Body of pancreas (tissue), 4 donors: ENCODE data around the gene ROS1. TPM values are rescaled to one million over a fixed set of nuclear protein-coding genes. Genes with fewer than 3 reads are reported as not detected.

Source experiments
- ATAC-seq: fragments of 150-250 bp; one replicate; pipeline ENCODE4 v1.9.1; 2016
- DNase-seq, 4 donors: peaks; one replicate each; pipeline ENCODE4 v3.0.0-alpha.2; 2019
- H3K27ac ChIP-seq, 4 donors: fragments of 200-600 bp; sonication (generic); 1 replicate in 3 of 4; 2 replicates in 1 of 4; pipeline versions ENCODE4 v1.5.1 to v1.6.1; 2016 to 2019; ENCODE audit warnings: mild to moderate bottlenecking in 1 of 4, mixed read lengths in 1 of 4, moderate library complexity in 1 of 4
- H3K27me3 ChIP-seq, 2 donors: fragments of 200-600 bp; sonication (generic); one replicate each; pipeline ENCODE4 v1.6.0; 2016; ENCODE audit warnings: mild to moderate bottlenecking in 1 of 2
- H3K36me3 ChIP-seq, 2 donors: fragments of 200-600 bp; sonication (generic); replicated peaks in 1 of 2; 2 replicates each; pipeline ENCODE4 v1.5.1; 2016; ENCODE audit warnings: low read depth in 2 of 2; ENCODE audit not compliant: insufficient read depth in 1 of 2
- H3K4me1 ChIP-seq: fragments of 200-600 bp; sonication (generic); one replicate; pipeline ENCODE4 v1.6.0; 2016
- H3K4me3 ChIP-seq, 2 donors: fragments of 200-600 bp; sonication (generic); 1 replicate in 1 of 2; 2 replicates in 1 of 2; pipeline ENCODE4 v1.5.1; 2016 to 2019
- H3K9me3 ChIP-seq, 3 donors: fragments of 200-600 bp; sonication (generic); 1 replicate in 2 of 3; 2 replicates in 1 of 3; pipeline ENCODE4 v1.5.1; 2016
- CTCF ChIP-seq, 7 experiments: fragments of 450-650 bp in 4 of 7; fragments of 200-600 bp in 3 of 7; sonication (generic) in 3 of 7; IDR thresholded peaks; one replicate each; pipeline ENCODE4 v1.5.1; 2016 to 2019; ENCODE audit warnings: antibody characterized with exemption in 7 of 7
- POLR2A ChIP-seq, 3 donors: fragments of 450-650 bp; IDR thresholded peaks; one replicate each; pipeline ENCODE4 v1.6.1; 2016; ENCODE audit warnings: antibody characterized with exemption in 3 of 3, mild to moderate bottlenecking in 2 of 3
- whole genome bisulfite sequencing, 2 donors: methylation state at CpG; one replicate each; pipeline ENCODE4 v1.1.5; 2017; 5-methylcytosine and 5-hydroxymethylcytosine counted together
- intact Hi-C: fragments of 100-400 bp; cut with DNase I; formaldehyde crosslinking; loops from one replicate; pipeline ENCODE4 v1.15.1; 2023
- total RNA-seq, 2 donors: library from RNA; depleted of rRNA; stranded (reverse); fragments of >200 nt; gene quantifications; one replicate each; pipeline ENCODE4 v1.1.0, GENCODE V29; 2016

ROS1 gene
- total RNA-seq, 2 donors from 2014 or later, result not detected

- Histone ChIP-seq H3K4me3 (no peak overlapping the region), H3K9me3 (no peaks in the 10 kb centered on the region), H3K27me3 (no peaks in the 10 kb centered on the region), H3K36me3 (no peaks in the 10 kb centered on the region), H3K4me1 (no peaks in the 10 kb centered on the region), H3K27ac (no peak overlapping the region)
- intact Hi-C loops, result no loop called here
- WGBS, 2 donors, result 82 to 83% methylated on average over 1 of the region's 1 CpG
- no peak for ATAC-seq
- TF ChIP-seq CTCF (IDR thresholded peaks at IDR 0.05) (no peak), POLR2A (IDR thresholded peaks at IDR 0.05) (no peak)
- DNase-seq, result no peak
Measured at GRCh38 chr6:117417851-117418250, 7.9 kb downstream of the ROS1 start.

DNA sequence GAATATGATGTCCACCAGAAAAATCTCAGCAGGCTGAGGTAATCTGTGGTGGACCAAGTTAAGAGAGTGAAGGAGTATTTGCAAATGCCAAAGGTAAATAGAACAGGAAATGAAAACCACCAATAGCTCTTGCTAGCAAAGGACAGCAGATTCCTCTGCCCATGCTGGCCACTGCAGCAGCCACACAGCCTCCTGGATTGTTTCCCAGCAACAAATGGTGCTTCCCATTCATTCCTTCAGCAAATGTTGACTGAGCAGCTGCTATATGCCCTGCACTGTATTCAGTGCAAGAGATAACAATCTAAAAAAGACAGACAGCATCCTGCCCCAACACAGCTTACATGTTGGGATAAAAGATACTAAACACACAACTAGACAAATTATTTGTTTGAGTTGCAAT is 11.0 kb downstream of the ROS1 start:
- Histone ChIP-seq H3K27ac (no peak overlapping the region), H3K9me3 (no peaks in the 10 kb centered on the region), H3K27me3 (no peaks in the 10 kb centered on the region), H3K4me1 (no peaks in the 10 kb centered on the region), H3K4me3 (no peak overlapping the region), H3K36me3 (no peaks in the 10 kb centered on the region)
- no peak for ATAC-seq
- intact Hi-C loops, result no loop called here
- TF ChIP-seq POLR2A (IDR thresholded peaks at IDR 0.05), result no peak
- peak in 1 of 4 donors; percentile 2 for DNase-seq

GRCh38 chr6:117411474-117411873 is 14.3 kb downstream of the ROS1 start:
- Histone ChIP-seq H3K9me3 (no peaks in the 10 kb centered on the region), H3K27me3 (no peaks in the 10 kb centered on the region), H3K4me3 (no peak overlapping the region), H3K27ac (no peak overlapping the region), H3K4me1 (no peaks in the 10 kb centered on the region), H3K36me3 (no peaks in the 10 kb centered on the region)
- TF ChIP-seq POLR2A (IDR thresholded peaks at IDR 0.05) (no peak), CTCF (IDR thresholded peaks at IDR 0.05) (no peak)
- intact Hi-C loops, result no loop called here
- DNase-seq (no peak), ATAC-seq (no peak)
- 79 to 80% methylated on average over 3 of the region's 3 CpGs for WGBS, 2 donors

DNA sequence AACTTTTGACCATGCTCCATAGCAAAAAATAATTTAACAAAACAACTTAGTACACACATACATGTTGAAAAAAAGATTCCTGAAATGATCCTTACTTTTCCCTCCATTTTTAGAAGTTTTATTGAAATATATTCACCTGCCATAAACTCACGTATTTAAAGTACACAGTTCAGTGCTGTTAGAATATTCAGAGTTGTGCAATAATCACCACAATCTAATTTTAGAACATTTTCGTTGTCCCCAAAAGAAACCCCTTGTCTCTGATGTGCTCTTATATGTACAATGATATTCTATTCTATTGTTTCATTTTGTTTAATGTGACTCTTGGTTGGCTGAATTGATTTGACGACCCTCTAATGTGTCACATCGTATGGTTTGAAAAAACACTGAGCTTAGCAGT is 15.9 kb downstream of the ROS1 start:
- intact Hi-C loops, result no loop called here

DNA sequence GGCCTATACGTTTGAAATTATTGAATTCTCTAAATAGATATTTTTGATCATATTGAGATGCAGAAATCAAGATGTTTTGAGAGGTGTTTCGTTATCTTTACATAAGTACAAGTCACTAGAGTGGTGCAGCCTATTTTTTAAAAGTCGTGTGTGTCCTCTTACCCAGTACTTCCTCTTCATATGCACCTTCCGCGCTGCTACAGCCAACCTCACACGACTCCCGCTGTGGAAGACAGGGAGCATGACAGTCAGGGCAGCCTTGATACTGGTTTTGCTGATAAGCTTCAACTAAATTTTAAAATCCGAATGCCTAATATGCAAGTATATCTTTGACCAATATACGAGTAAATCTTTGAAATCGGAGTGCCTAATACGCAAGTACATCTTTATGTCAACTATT is 16.3 kb downstream of the ROS1 start:
- ATAC-seq, result no peak
- intact Hi-C loops, result no loop called here
- H3K4me1 ChIP-seq, result no peaks in the 10 kb centered on the region
- no peak overlapping the region for H3K4me3 ChIP-seq
- DNase-seq, result no peak
- H3K27me3 ChIP-seq, result no peaks in the 10 kb centered on the region
- H3K27ac ChIP-seq, result no peak overlapping the region
- WGBS, 2 donors, result 70 to 77% methylated on average over 11 of the region's 11 CpGs
- H3K9me3 ChIP-seq, result no peaks in the 10 kb centered on the region
- TF ChIP-seq POLR2A (IDR thresholded peaks at IDR 0.05), result no peak
- TF ChIP-seq CTCF (IDR thresholded peaks at IDR 0.05), result no peak
- H3K36me3 ChIP-seq, result no peaks in the 10 kb centered on the region

More for the DNA sequence above, 15.9 kb downstream of the ROS1 start:
- H3K36me3 ChIP-seq, result no peaks in the 10 kb centered on the region
- TF ChIP-seq CTCF (IDR thresholded peaks at IDR 0.05) (no peak), POLR2A (IDR thresholded peaks at IDR 0.05) (no peak)
- no peaks in the 10 kb centered on the region for H3K4me1 ChIP-seq
- 45 to 49% methylated on average over 4 of the region's 4 CpGs for WGBS, 2 donors
- no peaks in the 10 kb centered on the region for H3K27me3 ChIP-seq
- DNase-seq, result no peak
- ATAC-seq, result no peak
- no peaks in the 10 kb centered on the region for H3K9me3 ChIP-seq
- no peak overlapping the region for H3K27ac ChIP-seq
- H3K4me3 ChIP-seq, result no peak overlapping the region
